Stimulated activated CD8-positive, alpha-beta memory T cell treated with anti-CD3 and anti-CD28 coated beads, Interleukin-12 subunit alpha, Interleukin-12 subunit beta, amount 100 ng/mL, for 4 hours (primary cell): ENCODE measurements around the gene DIDO1.

ENCODE experiments used
- DNase-seq: peaks from one replicate; pipeline ENCODE4 v3.0.0-alpha.2; 2020; ENCODE audit warnings: low read depth

The DIDO1 gene

GRCh38 chr20:62910777-62911497 is 15.4 kb downstream of the DIDO1 start:
- no peak for DNase-seq

GRCh38 chr20:62910217-62910766 is 16.0 kb downstream of the DIDO1 start:
- DNase-seq: no peak

- DNase-seq: no peak
Measured at GRCh38 chr20:62908971-62909791, 17.1 kb downstream of the DIDO1 start.

GRCh38 chr20:62907384-62908317 is 18.7 kb downstream of the DIDO1 start:
- DNase-seq: no peak

GRCh38 chr20:62906647-62907375 is 19.5 kb downstream of the DIDO1 start:
- no peak for DNase-seq

- DNase-seq: no peak
Measured at GRCh38 chr20:62906209-62906608, 20.1 kb downstream of the DIDO1 start.

GRCh38 chr20:62905536-62906117 is 20.7 kb downstream of the DIDO1 start:
- DNase-seq: no peak

- DNase-seq: no peak
Measured at GRCh38 chr20:62902926-62903615, 23.2 kb downstream of the DIDO1 start.

- DNase-seq: no peak
Measured at GRCh38 chr20:62901891-62902290, 24.4 kb downstream of the DIDO1 start.

GRCh38 chr20:62900692-62901584 is 25.4 kb downstream of the DIDO1 start:
- DNase-seq: no peak

- DNase-seq: peak; percentile 48
Measured at GRCh38 chr20:62900052-62900691, 26.1 kb downstream of the DIDO1 start.

- no peak for DNase-seq
Measured at GRCh38 chr20:62899633-62900051, 26.7 kb downstream of the DIDO1 start.

- no peak for DNase-seq
Measured at GRCh38 chr20:62898970-62899632, 27.2 kb downstream of the DIDO1 start.

GRCh38 chr20:62898093-62898964 is 28.0 kb downstream of the DIDO1 start:
- DNase-seq: no peak

- no peak for DNase-seq
Measured at GRCh38 chr20:62897666-62898065, 28.6 kb downstream of the DIDO1 start.

- no peak for DNase-seq
Measured at GRCh38 chr20:62896526-62896925, 29.8 kb downstream of the DIDO1 start.

- no peak for DNase-seq
Measured at GRCh38 chr20:62895539-62895938, 30.8 kb downstream of the DIDO1 start.
